HG03196 (cell line): Measurements from ENCODE around the gene DOCK9.

Experiments
- ATAC-seq: cut with Tn5 transposase; IDR thresholded peaks from one replicate; pipeline ENCODE4 v1.9.1; 2021; ENCODE audit not compliant: unreplicated experiment

DOCK9 gene

GRCh38 chr13:98997738-98998641 lies 20.1 kb upstream of the DOCK9 start:
- no peak for ATAC-seq

- ATAC-seq: no peak
Observed at GRCh38 chr13:98997011-98997730, 19.3 kb upstream of the DOCK9 start.

- no peak for ATAC-seq
Observed at GRCh38 chr13:98996046-98996445, 18.2 kb upstream of the DOCK9 start.

- no peak for ATAC-seq
Observed at GRCh38 chr13:98994896-98995295, 17.0 kb upstream of the DOCK9 start.

- ATAC-seq: no peak
Observed at GRCh38 chr13:98994080-98994479, 16.2 kb upstream of the DOCK9 start.

- no peak for ATAC-seq
Observed at GRCh38 chr13:98992355-98992754, 14.5 kb upstream of the DOCK9 start.

- ATAC-seq: no peak
Observed at GRCh38 chr13:98990701-98991100, 12.8 kb upstream of the DOCK9 start.

GRCh38 chr13:98989469-98990235 lies 11.8 kb upstream of the DOCK9 start:
- no peak for ATAC-seq

GRCh38 chr13:98988780-98989179 lies 10.9 kb upstream of the DOCK9 start:
- no peak for ATAC-seq

GRCh38 chr13:98988277-98988676 lies 10.4 kb upstream of the DOCK9 start:
- no peak for ATAC-seq

- ATAC-seq: no peak
Observed at GRCh38 chr13:98987275-98987674, 9.4 kb upstream of the DOCK9 start.

GRCh38 chr13:98986226-98986846 lies 8.5 kb upstream of the DOCK9 start:
- no peak for ATAC-seq

- no peak for ATAC-seq
Observed at GRCh38 chr13:98985591-98985990, 7.7 kb upstream of the DOCK9 start.

GRCh38 chr13:98984983-98985382 lies 7.1 kb upstream of the DOCK9 start:
- ATAC-seq: no peak

GRCh38 chr13:98984118-98984517 lies 6.3 kb upstream of the DOCK9 start:
- no peak for ATAC-seq

GRCh38 chr13:98983182-98983581 lies 5.3 kb upstream of the DOCK9 start:
- ATAC-seq: no peak

GRCh38 chr13:98981369-98982080 lies 3.7 kb upstream of the DOCK9 start:
- no peak for ATAC-seq

GRCh38 chr13:98979012-98979660 lies 1.3 kb upstream of the DOCK9 start:
- no peak for ATAC-seq

- no peak for ATAC-seq
Observed at GRCh38 chr13:98978280-98978679, 416 bp upstream of the DOCK9 start.

- no peak for ATAC-seq
Observed at GRCh38 chr13:98976941-98977340, 923 bp downstream of the DOCK9 start.
